Suprapubic skin (tissue), 4 donors: ENCODE measurements around the gene CRYL1. TPM values are rescaled to one million over a fixed set of nuclear protein-coding genes. Genes with fewer than 3 reads are reported as not detected.

ENCODE experiments used
- DNase-seq, 2 donors: peaks; one replicate each; pipeline ENCODE4 v3.0.0-alpha.2; 2019; ENCODE audit warnings: low spot score in 2 of 2
- H3K27ac ChIP-seq: fragments of 200-600 bp; sonication (generic); one replicate; pipeline ENCODE4 v1.5.1; 2019
- H3K27me3 ChIP-seq: fragments of 200-600 bp; sonication (generic); one replicate; pipeline ENCODE4 v1.5.1; 2019
- H3K36me3 ChIP-seq: fragments of 200-600 bp; sonication (generic); one replicate; pipeline ENCODE4 v1.5.1; 2019
- H3K4me1 ChIP-seq: fragments of 200-600 bp; sonication (generic); one replicate; pipeline ENCODE4 v1.5.1; 2019
- H3K4me3 ChIP-seq: fragments of 200-600 bp; sonication (generic); one replicate; pipeline ENCODE4 v1.5.1; 2019; ENCODE audit warnings: mild to moderate bottlenecking
- H3K9me3 ChIP-seq: fragments of 200-600 bp; sonication (generic); one replicate; pipeline ENCODE4 v1.5.1; 2019
- EP300 ChIP-seq: sonication (generic); formaldehyde crosslinking; IDR thresholded peaks from one replicate; pipeline ENCODE4 v1.6.1; 2017; ENCODE audit warnings: antibody characterized with exemption
- POLR2A ChIP-seq, 2 donors: fragments of 450-650 bp; IDR thresholded peaks; one replicate each; pipeline ENCODE4 v1.6.1; 2017; ENCODE audit warnings: antibody characterized with exemption in 2 of 2, mild to moderate bottlenecking in 2 of 2, moderate library complexity in 2 of 2
- POLR2AphosphoS5 ChIP-seq, 3 donors: sonication (generic); formaldehyde crosslinking; IDR thresholded peaks; one replicate each; pipeline ENCODE4 v1.6.1; 2017; ENCODE audit warnings: antibody characterized with exemption in 3 of 3
- WGBS: methylation state at CpG from one replicate; pipeline ENCODE4 v1.1.5; 2018; 5-methylcytosine and 5-hydroxymethylcytosine counted together
- total RNA-seq, 4 donors: library from RNA; depleted of rRNA; stranded (reverse); fragments of >200 nt; gene quantifications; one replicate each; pipeline ENCODE4 v1.1.0, GENCODE V29; 2016
- TF ChIP-seq, protein P1 (sequence below), 2 donors: fragments of 200-600 bp in 1 of 2; fragments of 450-650 bp in 1 of 2; sonication (generic) in 1 of 2; IDR thresholded peaks; one replicate each; pipeline ENCODE4 v1.5.1; 2016 to 2019; ENCODE audit warnings: antibody characterized with exemption in 2 of 2, mild to moderate bottlenecking in 1 of 2, moderate library complexity in 1 of 2

CRYL1 gene
- total RNA-seq, 4 donors from 2014 or later, result 15.9 to 20.1 (median 18.4) TPM

GRCh38 chr13:20473888-20474287, 51.8 kb downstream of the CRYL1 start:
- DNase-seq, result no peak
- WGBS, result 72% methylated on average over 6 of the region's 6 CpGs

GRCh38 chr13:20473139-20473538, 52.5 kb downstream of the CRYL1 start:
- WGBS, result 95% methylated on average over 14 of the region's 14 CpGs
- no peak for DNase-seq

More at GRCh38 chr13:20473888-20474287, 51.8 kb downstream of the CRYL1 start:
- Histone ChIP-seq H3K36me3 (peaks cover 4% of the 10 kb centered on the region), H3K27ac (no peak overlapping the region), H3K27me3 (no peaks in the 10 kb centered on the region), H3K9me3 (no peaks in the 10 kb centered on the region), H3K4me3 (no peak overlapping the region), H3K4me1 (no peaks in the 10 kb centered on the region)
- TF ChIP-seq, protein P1, sequence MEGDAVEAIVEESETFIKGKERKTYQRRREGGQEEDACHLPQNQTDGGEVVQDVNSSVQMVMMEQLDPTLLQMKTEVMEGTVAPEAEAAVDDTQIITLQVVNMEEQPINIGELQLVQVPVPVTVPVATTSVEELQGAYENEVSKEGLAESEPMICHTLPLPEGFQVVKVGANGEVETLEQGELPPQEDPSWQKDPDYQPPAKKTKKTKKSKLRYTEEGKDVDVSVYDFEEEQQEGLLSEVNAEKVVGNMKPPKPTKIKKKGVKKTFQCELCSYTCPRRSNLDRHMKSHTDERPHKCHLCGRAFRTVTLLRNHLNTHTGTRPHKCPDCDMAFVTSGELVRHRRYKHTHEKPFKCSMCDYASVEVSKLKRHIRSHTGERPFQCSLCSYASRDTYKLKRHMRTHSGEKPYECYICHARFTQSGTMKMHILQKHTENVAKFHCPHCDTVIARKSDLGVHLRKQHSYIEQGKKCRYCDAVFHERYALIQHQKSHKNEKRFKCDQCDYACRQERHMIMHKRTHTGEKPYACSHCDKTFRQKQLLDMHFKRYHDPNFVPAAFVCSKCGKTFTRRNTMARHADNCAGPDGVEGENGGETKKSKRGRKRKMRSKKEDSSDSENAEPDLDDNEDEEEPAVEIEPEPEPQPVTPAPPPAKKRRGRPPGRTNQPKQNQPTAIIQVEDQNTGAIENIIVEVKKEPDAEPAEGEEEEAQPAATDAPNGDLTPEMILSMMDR (IDR thresholded peaks at IDR 0.05), result no peak
- TF ChIP-seq EP300 (no peak), POLR2AphosphoS5 (IDR thresholded peaks at IDR 0.05) (no peak), POLR2A (IDR thresholded peaks at IDR 0.05) (no peak)

DNA sequence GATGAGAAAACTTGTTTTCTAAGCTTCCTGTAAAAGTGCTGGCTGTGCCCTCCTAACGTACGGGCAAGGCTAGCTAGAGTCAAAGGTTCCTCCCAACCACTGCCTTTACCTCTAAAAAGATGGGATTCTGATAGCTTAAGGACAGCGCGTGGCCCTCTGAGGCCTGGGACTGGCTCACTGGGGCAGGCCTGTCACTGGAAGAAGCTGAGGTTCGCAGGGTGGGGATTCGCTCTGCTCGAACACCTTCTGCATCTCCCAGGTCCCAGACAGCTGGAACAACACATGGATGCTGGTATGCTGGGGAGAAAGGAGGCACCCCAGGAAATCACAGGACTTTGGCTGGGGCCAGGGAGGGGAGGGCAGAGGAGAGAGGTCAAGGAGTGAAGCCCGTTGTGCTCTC, 53.1 kb downstream of the CRYL1 start:
- Histone ChIP-seq H3K27me3 (no peaks in the 10 kb centered on the region), H3K27ac (no peak overlapping the region), H3K9me3 (no peaks in the 10 kb centered on the region), H3K4me3 (no peak overlapping the region), H3K4me1 (no peaks in the 10 kb centered on the region), H3K36me3 (peaks cover 4% of the 10 kb centered on the region)
- 89% methylated on average over 8 of the region's 8 CpGs for WGBS
- TF ChIP-seq EP300 (no peak), POLR2A (IDR thresholded peaks at IDR 0.05) (no peak), POLR2AphosphoS5 (IDR thresholded peaks at IDR 0.05) (no peak)
- TF ChIP-seq, protein P1 (IDR thresholded peaks at IDR 0.05), result no peak
- no peak for DNase-seq

More at GRCh38 chr13:20473139-20473538, 52.5 kb downstream of the CRYL1 start:
- Histone ChIP-seq H3K36me3 (peaks cover 4% of the 10 kb centered on the region), H3K27ac (no peak overlapping the region), H3K9me3 (no peaks in the 10 kb centered on the region), H3K4me1 (no peaks in the 10 kb centered on the region), H3K27me3 (no peaks in the 10 kb centered on the region), H3K4me3 (no peak overlapping the region)
- no peak for TF ChIP-seq EP300
- TF ChIP-seq POLR2A (IDR thresholded peaks at IDR 0.05), result no peak
- no peak for TF ChIP-seq POLR2AphosphoS5 (IDR thresholded peaks at IDR 0.05)
- TF ChIP-seq, protein P1 (IDR thresholded peaks at IDR 0.05), result no peak

DNA sequence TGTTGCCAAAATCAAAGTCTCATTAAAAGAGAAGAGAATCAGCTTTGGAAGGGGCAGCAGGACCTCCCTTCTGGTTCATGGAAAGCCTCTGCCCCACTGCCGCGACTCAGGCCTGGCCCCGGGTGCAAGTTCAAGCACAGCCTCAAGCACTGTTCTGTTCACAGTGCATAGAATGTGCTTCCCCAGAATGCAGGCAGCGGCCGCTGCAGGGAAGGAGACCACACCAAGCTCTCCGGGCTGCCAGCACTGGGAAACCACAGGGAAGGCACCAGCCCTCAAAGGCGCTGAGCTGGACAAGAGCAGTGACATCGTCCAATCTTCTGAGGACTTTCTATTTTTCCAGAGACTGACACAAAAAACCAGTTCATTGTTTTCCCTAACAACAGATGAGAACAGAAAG, 55.5 kb downstream of the CRYL1 start:
- 86% methylated on average over 8 of the region's 8 CpGs for WGBS
- no peaks in the 10 kb centered on the region for H3K9me3 ChIP-seq
- peaks cover 7% of the 10 kb centered on the region for H3K4me1 ChIP-seq
- H3K27me3 ChIP-seq, result no peaks in the 10 kb centered on the region
- no peak for TF ChIP-seq POLR2AphosphoS5 (IDR thresholded peaks at IDR 0.05)
- TF ChIP-seq, protein P1 (IDR thresholded peaks at IDR 0.05), result no peak
- no peak for TF ChIP-seq POLR2A (IDR thresholded peaks at IDR 0.05)
- TF ChIP-seq EP300, result no peak
- no peak overlapping the region for H3K27ac ChIP-seq
- H3K4me3 ChIP-seq, result no peak overlapping the region
- DNase-seq, result no peak
- H3K36me3 ChIP-seq, result peaks cover 4% of the 10 kb centered on the region

DNA sequence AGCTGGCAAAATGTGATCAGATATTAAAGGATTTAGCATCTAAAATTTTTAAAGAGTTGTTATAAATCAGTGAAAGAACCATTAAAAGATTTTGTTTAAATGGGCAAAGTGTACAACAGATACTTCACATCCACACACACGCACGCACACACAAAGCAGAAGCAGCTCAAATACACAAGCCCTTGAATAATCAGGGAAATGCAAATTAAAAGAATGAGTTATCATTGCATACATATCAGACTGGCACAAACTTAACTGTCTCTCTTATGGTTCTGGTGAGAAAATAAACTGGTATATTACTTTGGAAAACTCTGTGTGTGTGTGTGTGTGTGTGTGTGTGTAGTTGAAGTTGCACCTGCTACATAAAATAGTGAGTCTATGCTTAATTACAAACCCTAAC, 59.3 kb downstream of the CRYL1 start:
- H3K4me3 ChIP-seq, result no peak overlapping the region
- H3K9me3 ChIP-seq, result no peaks in the 10 kb centered on the region
- no peaks in the 10 kb centered on the region for H3K27me3 ChIP-seq
- TF ChIP-seq EP300, result no peak
- TF ChIP-seq, protein P1 (IDR thresholded peaks at IDR 0.05), result no peak
- no peak for TF ChIP-seq POLR2AphosphoS5 (IDR thresholded peaks at IDR 0.05)
- TF ChIP-seq POLR2A (IDR thresholded peaks at IDR 0.05), result no peak
- no peak for DNase-seq
- H3K36me3 ChIP-seq, result no peaks in the 10 kb centered on the region
- no peak overlapping the region for H3K27ac ChIP-seq
- H3K4me1 ChIP-seq, result peaks cover 18% of the 10 kb centered on the region
- 94% methylated on average over 2 of the region's 2 CpGs for WGBS
